ENCODE results near the gene CRYGN. TPM values are rescaled to one million over a fixed set of nuclear protein-coding genes. Genes with fewer than 3 reads are reported as not detected.

CRYGN gene
- total and polyA plus RNA-seq, 2 experiments from 2014 or later: 0.59 to 1.5 TPM

DNA sequence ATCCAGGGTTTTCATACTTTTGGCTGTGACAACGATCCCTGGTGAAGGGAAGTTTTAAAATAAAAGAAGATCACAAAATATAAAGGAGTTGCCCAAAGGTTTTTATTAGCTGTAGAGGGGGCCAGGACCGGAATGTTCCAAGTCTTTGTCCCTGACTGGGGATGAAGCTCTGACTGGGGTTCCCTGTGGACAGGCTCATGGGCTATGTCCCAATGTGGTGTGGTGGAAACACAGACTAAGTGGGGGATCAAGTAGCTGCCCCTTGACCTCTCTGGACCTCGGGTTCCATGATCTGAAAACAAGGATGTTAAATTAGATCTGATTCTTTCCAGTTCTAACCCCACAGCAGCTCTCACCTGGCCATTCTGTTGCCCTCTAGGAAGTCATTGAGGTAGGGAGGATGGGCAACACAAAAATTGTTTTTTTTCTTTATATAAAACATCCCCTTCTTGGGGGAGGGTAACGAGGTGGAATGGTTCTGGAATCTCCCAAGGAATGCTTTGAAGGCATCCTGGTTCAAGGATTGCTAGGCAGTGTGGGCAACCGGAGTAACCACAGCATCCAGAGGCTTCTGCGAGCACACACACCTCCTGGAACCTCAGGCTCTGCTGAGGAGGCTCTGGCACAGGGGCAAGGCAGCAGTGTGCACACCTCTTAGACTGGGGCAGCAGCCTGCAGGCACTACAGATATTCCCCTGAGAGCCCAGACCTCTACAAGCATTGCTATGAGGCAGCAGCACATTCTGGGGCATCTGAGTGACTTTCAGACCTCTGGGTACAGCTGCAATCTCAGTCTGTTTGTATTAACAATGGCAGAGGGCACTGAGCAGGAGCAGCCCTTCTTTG lies 21.4 kb upstream of the CRYGN start (continued):
- TF ChIP-seq ZNF114 (CRISPR knock-in tag; IDR thresholded peaks at IDR 0.05) (no peak), ZNF331 (CRISPR knock-in tag; IDR thresholded peaks at IDR 0.05; ENCODE audit: low read depth) (no peak), CREB1 (CRISPR knock-in tag; IDR thresholded peaks at IDR 0.05; ENCODE audit: low read depth) (no peak), NANOG (IDR thresholded peaks at IDR 0.05; ENCODE audit: borderline replicate concordance) (no peak), JUNB (IDR thresholded peaks at IDR 0.05; ENCODE audit: unreplicated experiment) (no peak)
- TF ChIP-seq, protein P1, sequence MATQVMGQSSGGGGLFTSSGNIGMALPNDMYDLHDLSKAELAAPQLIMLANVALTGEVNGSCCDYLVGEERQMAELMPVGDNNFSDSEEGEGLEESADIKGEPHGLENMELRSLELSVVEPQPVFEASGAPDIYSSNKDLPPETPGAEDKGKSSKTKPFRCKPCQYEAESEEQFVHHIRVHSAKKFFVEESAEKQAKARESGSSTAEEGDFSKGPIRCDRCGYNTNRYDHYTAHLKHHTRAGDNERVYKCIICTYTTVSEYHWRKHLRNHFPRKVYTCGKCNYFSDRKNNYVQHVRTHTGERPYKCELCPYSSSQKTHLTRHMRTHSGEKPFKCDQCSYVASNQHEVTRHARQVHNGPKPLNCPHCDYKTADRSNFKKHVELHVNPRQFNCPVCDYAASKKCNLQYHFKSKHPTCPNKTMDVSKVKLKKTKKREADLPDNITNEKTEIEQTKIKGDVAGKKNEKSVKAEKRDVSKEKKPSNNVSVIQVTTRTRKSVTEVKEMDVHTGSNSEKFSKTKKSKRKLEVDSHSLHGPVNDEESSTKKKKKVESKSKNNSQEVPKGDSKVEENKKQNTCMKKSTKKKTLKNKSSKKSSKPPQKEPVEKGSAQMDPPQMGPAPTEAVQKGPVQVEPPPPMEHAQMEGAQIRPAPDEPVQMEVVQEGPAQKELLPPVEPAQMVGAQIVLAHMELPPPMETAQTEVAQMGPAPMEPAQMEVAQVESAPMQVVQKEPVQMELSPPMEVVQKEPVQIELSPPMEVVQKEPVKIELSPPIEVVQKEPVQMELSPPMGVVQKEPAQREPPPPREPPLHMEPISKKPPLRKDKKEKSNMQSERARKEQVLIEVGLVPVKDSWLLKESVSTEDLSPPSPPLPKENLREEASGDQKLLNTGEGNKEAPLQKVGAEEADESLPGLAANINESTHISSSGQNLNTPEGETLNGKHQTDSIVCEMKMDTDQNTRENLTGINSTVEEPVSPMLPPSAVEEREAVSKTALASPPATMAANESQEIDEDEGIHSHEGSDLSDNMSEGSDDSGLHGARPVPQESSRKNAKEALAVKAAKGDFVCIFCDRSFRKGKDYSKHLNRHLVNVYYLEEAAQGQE (IDR thresholded peaks at IDR 0.05; ENCODE audit: unreplicated experiment): no peak

- Histone ChIP-seq H2AFZ (no peak overlapping the region), H3K27ac (ENCODE audit: low read depth) (peak overlapping the region; percentile 81; the same call in 1 of the 2 replicates), H3F3A (replicated peaks; ENCODE audit: low read depth) (peaks cover 27% of the 10 kb centered on the region), H3K4me3 (no peak overlapping the region), H3K9me2 (ENCODE audit: insufficient read depth) (peaks cover 3% of the 10 kb centered on the region; the same call in 1 of the 2 replicates), H3K4me1 (ENCODE audit: insufficient read depth) (peaks cover 47% of the 10 kb centered on the region), H4K20me1 (replicated peaks; ENCODE audit: insufficient read depth) (no peaks in the 10 kb centered on the region), H3K36me3 (ENCODE audit: insufficient read depth) (peaks cover 24% of the 10 kb centered on the region), H3K79me2 (replicated peaks; ENCODE audit: insufficient read depth) (no peaks in the 10 kb centered on the region), H3K27me3 (ENCODE audit: insufficient read depth) (no peaks in the 10 kb centered on the region), H3K4me2 (peak overlapping the region; percentile 40; the same call in 1 of the 2 replicates)
- DNase-seq (ENCODE audit: low spot score): no peak
- Mint-ChIP-seq H3K36me3 (ENCODE audit: low read depth) (peaks cover 75% of the 10 kb centered on the region), H3K27ac (peak overlapping the region; percentile 69), H3K27me3 (ENCODE audit: insufficient read depth, low read depth, poor library complexity) (peaks cover 13% of the 10 kb centered on the region), H3K4me1 (peaks cover 52% of the 10 kb centered on the region), H3K9me3 (peaks cover 68% of the 10 kb centered on the region), H3K4me3 (no peak overlapping the region)
- ATAC-seq: no peak
- TF ChIP-seq CREB1 (CRISPR knock-in tag; IDR thresholded peaks at IDR 0.05; ENCODE audit: low read depth) (no peak), ZNF462 (CRISPR knock-in tag; IDR thresholded peaks at IDR 0.05) (no peak), ZNF114 (CRISPR knock-in tag; IDR thresholded peaks at IDR 0.05) (no peak), EZH2phosphoT487 (IDR thresholded peaks at IDR 0.05; ENCODE audit: unreplicated experiment) (no peak), ZNF331 (CRISPR knock-in tag; IDR thresholded peaks at IDR 0.05; ENCODE audit: low read depth) (no peak), STAT1 (IDR thresholded peaks at IDR 0.05; ENCODE audit: unreplicated experiment) (no peak), EZH2 (IDR thresholded peaks at IDR 0.05; ENCODE audit: low read depth, unreplicated experiment) (no peak)
- TF ChIP-seq, protein P2, sequence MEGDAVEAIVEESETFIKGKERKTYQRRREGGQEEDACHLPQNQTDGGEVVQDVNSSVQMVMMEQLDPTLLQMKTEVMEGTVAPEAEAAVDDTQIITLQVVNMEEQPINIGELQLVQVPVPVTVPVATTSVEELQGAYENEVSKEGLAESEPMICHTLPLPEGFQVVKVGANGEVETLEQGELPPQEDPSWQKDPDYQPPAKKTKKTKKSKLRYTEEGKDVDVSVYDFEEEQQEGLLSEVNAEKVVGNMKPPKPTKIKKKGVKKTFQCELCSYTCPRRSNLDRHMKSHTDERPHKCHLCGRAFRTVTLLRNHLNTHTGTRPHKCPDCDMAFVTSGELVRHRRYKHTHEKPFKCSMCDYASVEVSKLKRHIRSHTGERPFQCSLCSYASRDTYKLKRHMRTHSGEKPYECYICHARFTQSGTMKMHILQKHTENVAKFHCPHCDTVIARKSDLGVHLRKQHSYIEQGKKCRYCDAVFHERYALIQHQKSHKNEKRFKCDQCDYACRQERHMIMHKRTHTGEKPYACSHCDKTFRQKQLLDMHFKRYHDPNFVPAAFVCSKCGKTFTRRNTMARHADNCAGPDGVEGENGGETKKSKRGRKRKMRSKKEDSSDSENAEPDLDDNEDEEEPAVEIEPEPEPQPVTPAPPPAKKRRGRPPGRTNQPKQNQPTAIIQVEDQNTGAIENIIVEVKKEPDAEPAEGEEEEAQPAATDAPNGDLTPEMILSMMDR (conservative IDR thresholded peaks at IDR 0.05; ENCODE audit: low read depth in 2 of 2): no peak
Measured at GRCh38 chr7:151460474-151460855, 20.5 kb upstream of the CRYGN start.

Data from GM23338 (cell line).